CD14-positive monocyte (primary cell): ENCODE results near the gene ACACA. TPM values are rescaled to one million over a fixed set of nuclear protein-coding genes. Genes with fewer than 3 reads are reported as not detected.

Experiments
- DNase-seq, 3 donors: peaks; one replicate each; pipeline ENCODE4 v3.0.0-alpha.2; 2011 to 2022
- H2AFZ ChIP-seq: 2 replicates; pipeline ENCODE4 v1.6.0; 2012; ENCODE audit warnings: mild to moderate bottlenecking, low read depth, low read length, inconsistent platforms; ENCODE audit not compliant: insufficient read depth, poor library complexity, severe bottlenecking
- H3K27ac ChIP-seq, 2 donors: 1 replicate in 1 of 2; 2 replicates in 1 of 2; pipeline ENCODE4 v1.5.1; 2012 to 2013; ENCODE audit warnings: low read length in 2 of 2, control low read depth in 1 of 2, inconsistent platforms in 1 of 2, low read depth in 1 of 2, mild to moderate bottlenecking in 1 of 2
- H3K27me3 ChIP-seq, 2 donors: one replicate each; pipeline versions ENCODE4 v1.6.0 to v1.6.1; 2011 to 2013; ENCODE audit warnings: low read length in 2 of 2; ENCODE audit not compliant: control insufficient read depth in 2 of 2, insufficient read depth in 2 of 2
- H3K36me3 ChIP-seq, 2 donors: replicated peaks in 1 of 2; 1 replicate in 1 of 2; 2 replicates in 1 of 2; pipeline versions ENCODE4 v1.5.1 to v1.6.1; 2012 to 2013; ENCODE audit warnings: low read length in 2 of 2, control low read depth in 1 of 2, inconsistent platforms in 1 of 2, mild to moderate bottlenecking in 1 of 2; ENCODE audit not compliant: insufficient read depth in 2 of 2, control insufficient read depth in 1 of 2
- H3K4me1 ChIP-seq, 2 donors: 1 replicate in 1 of 2; 2 replicates in 1 of 2; pipeline versions ENCODE4 v1.5.1 to v1.6.1; 2012 to 2013; ENCODE audit warnings: low read length in 2 of 2, control low read depth in 1 of 2, inconsistent platforms in 1 of 2, mild to moderate bottlenecking in 1 of 2, moderate library complexity in 1 of 2; ENCODE audit not compliant: insufficient read depth in 2 of 2, control insufficient read depth in 1 of 2
- H3K4me2 ChIP-seq: replicated peaks from 2 replicates; pipeline ENCODE3; 2012; ENCODE audit warnings: low read length, moderate library complexity, mild to moderate bottlenecking; ENCODE audit not compliant: poor library complexity, severe bottlenecking; ENCODE audit errors: extremely low read depth
- H3K4me3 ChIP-seq, 3 experiments: fragments of 200-600 bp in 1 of 3; sonication (generic) in 1 of 3; replicated peaks in 1 of 3; 1 replicate in 2 of 3; 2 replicates in 1 of 3; pipeline ENCODE4 v1.5.1; 2011 to 2013; ENCODE audit warnings: low read length in 3 of 3, mild to moderate bottlenecking in 3 of 3, control low read depth in 2 of 3, low read depth in 2 of 3, inconsistent platforms in 1 of 3, moderate library complexity in 1 of 3
- H3K79me2 ChIP-seq: 2 replicates; pipeline ENCODE4 v1.6.0; 2012; ENCODE audit warnings: mild to moderate bottlenecking, control low read depth, inconsistent platforms, low read length, moderate library complexity; ENCODE audit not compliant: insufficient read depth
- H3K9ac ChIP-seq: 2 replicates; pipeline ENCODE4 v1.6.0; 2017; ENCODE audit warnings: low read length, mild to moderate bottlenecking; ENCODE audit not compliant: insufficient read depth, poor library complexity, severe bottlenecking
- H3K9me3 ChIP-seq, 2 donors: replicated peaks in 1 of 2; 1 replicate in 1 of 2; 2 replicates in 1 of 2; pipeline versions ENCODE4 v1.5.1 to v1.6.1; 2012 to 2013; ENCODE audit warnings: low read length in 2 of 2, control low read depth in 1 of 2; ENCODE audit not compliant: control insufficient read depth in 1 of 2, insufficient read depth in 1 of 2
- H4K20me1 ChIP-seq: 2 replicates; pipeline ENCODE4 v1.6.0; 2012; ENCODE audit warnings: mild to moderate bottlenecking, low read length, control low read depth, moderate library complexity; ENCODE audit not compliant: insufficient read depth
- H3K27ac Mint-ChIP-seq, 7 donors: one replicate each; pipeline ENCODE4 v1.8.0; 2020; ENCODE audit warnings: mild to moderate bottlenecking in 7 of 7, mixed read lengths in 7 of 7, moderate library complexity in 6 of 7, inconsistent platforms in 2 of 7
- H3K27me3 Mint-ChIP-seq, 3 donors: one replicate each; pipeline ENCODE4 v1.8.0; 2021 to 2022; ENCODE audit warnings: low read depth in 3 of 3, mild to moderate bottlenecking in 3 of 3, mixed read lengths in 3 of 3, moderate library complexity in 3 of 3, inconsistent platforms in 1 of 3
- H3K36me3 Mint-ChIP-seq, 2 donors: one replicate each; pipeline ENCODE4 v1.8.0; 2020; ENCODE audit warnings: mixed read lengths in 2 of 2, inconsistent platforms in 1 of 2, mild to moderate bottlenecking in 1 of 2
- H3K4me1 Mint-ChIP-seq: one replicate; pipeline ENCODE4 v1.8.0; 2020; ENCODE audit warnings: mild to moderate bottlenecking, mixed read lengths
- H3K4me3 Mint-ChIP-seq, 2 donors: one replicate each; pipeline ENCODE4 v1.8.0; 2020; ENCODE audit warnings: mild to moderate bottlenecking in 2 of 2, mixed read lengths in 2 of 2, moderate library complexity in 1 of 2
- H3K9me3 Mint-ChIP-seq, 7 donors: one replicate each; pipeline ENCODE4 v1.8.0; 2020 to 2022; ENCODE audit warnings: mixed read lengths in 7 of 7, mild to moderate bottlenecking in 6 of 7, moderate library complexity in 6 of 7, inconsistent platforms in 2 of 7
- CTCF ChIP-seq: fragments of 200-600 bp; IDR thresholded peaks from one replicate; pipeline ENCODE4 v1.8.0; 2022; ENCODE audit warnings: antibody characterized with exemption, mild to moderate bottlenecking
- WGBS: methylation state at CpG from one replicate; pipeline ENCODE4 v1.1.5; 2013; ENCODE audit warnings: missing lambda C conversion rate; ENCODE audit not compliant: insufficient coverage; 5-methylcytosine and 5-hydroxymethylcytosine counted together
- intact Hi-C, 2 donors: fragments of 100-400 bp; cut with micrococcal nuclease; formaldehyde crosslinking; loops; one replicate each; pipeline versions ENCODE4 v1.15.0 to v1.15.1; 2023
- polyA plus RNA-seq, 3 donors: library from polyadenylated mRNA; depleted of rRNA in 1 of 3; unstranded in 2 of 3; stranded (reverse) in 1 of 3; fragments of 300-500 nt in 2 of 3; fragments of >200 nt in 1 of 3; fragmentation: Illumina TruSeq in 2 of 3; gene quantifications; 1 replicate in 2 of 3; 2 replicates in 1 of 3; pipeline ENCODE4 v1.2.3, GENCODE V29; 2012 to 2021

ACACA gene
- polyA plus RNA-seq, 3 donors: 3.5 to 4.6 (median 3.8) TPM

DNA sequence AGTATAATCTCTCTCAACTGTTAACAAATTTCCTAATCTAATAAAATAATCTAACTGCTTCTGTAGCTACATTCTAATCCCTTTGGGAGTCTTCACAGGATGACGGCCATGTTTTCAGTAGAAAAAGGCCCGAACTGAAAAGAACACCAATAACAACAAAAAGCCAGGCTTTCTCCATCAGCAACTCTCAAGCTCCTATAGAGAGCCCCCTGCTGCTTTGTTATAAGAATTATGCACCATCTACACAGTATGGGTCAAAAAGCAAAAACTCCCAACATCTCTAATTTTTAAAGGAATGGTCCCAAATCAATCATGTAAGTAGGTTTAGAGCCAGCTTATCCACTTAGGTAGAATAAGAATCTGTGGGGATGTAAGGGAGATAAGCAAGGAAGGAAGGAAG, 194.5 kb downstream of the ACACA start:
- Histone ChIP-seq H3K4me3 (no peak overlapping the region), H3K4me1 (no peaks in the 10 kb centered on the region), H3K27me3 (no peaks in the 10 kb centered on the region), H3K9me3 (no peaks in the 10 kb centered on the region), H3K36me3 (peaks cover 0 to 22% of the 10 kb centered on the region in 2 donors), H2AFZ (no peak overlapping the region), H3K79me2 (no peaks in the 10 kb centered on the region), H3K9ac (no peak overlapping the region), H4K20me1 (no peaks in the 10 kb centered on the region), H3K4me2 (no peak overlapping the region), H3K27ac (no peak overlapping the region)
- TF ChIP-seq CTCF: no peak
- Mint-ChIP-seq H3K36me3 (peaks cover 12 to 28% of the 10 kb centered on the region in 2 donors), H3K27me3 (no peaks in the 10 kb centered on the region), H3K27ac (no peak overlapping the region), H3K4me1 (no peaks in the 10 kb centered on the region), H3K9me3 (no peaks in the 10 kb centered on the region), H3K4me3 (no peak overlapping the region)
- 100% methylated on average over 1 of the region's 2 CpGs for WGBS
- intact Hi-C loops: no loop called here
- DNase-seq: no peak

DNA sequence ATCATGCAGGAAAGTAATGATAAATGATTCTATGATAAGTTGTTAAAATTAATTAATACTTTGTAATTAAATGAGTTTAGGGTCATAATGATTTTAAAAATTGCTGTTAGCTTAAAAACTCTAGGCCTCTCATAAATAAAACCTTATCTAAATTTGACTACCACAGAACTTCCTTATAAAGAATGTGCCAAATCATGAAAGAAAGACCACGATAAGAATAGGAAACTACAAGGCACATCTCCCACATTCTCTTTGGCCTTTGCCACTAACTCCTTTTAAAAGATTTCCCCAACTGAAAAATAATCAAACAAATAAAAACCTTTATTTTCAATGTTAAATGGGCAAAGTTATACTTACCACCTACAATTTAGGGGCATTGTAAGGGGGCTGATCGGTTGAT, 195.5 kb downstream of the ACACA start:
- Histone ChIP-seq H3K4me3 (no peak overlapping the region), H3K27ac (no peak overlapping the region), H3K27me3 (no peaks in the 10 kb centered on the region), H2AFZ (no peak overlapping the region), H3K4me1 (no peaks in the 10 kb centered on the region), H3K9ac (no peak overlapping the region), H3K9me3 (no peaks in the 10 kb centered on the region), H3K4me2 (no peak overlapping the region), H3K36me3 (peaks cover 0 to 24% of the 10 kb centered on the region in 2 donors), H4K20me1 (no peaks in the 10 kb centered on the region), H3K79me2 (no peaks in the 10 kb centered on the region)
- no peak for DNase-seq
- intact Hi-C loops: no loop called here
- H3K27me3 Mint-ChIP-seq: no peaks in the 10 kb centered on the region
- H3K27ac Mint-ChIP-seq: no peak overlapping the region
- no peak for TF ChIP-seq CTCF
- peaks cover 17 to 26% of the 10 kb centered on the region in 2 donors for H3K36me3 Mint-ChIP-seq
- H3K4me3 Mint-ChIP-seq: no peak overlapping the region
- no peaks in the 10 kb centered on the region for H3K9me3 Mint-ChIP-seq
- H3K4me1 Mint-ChIP-seq: no peaks in the 10 kb centered on the region
- 0% methylated on average over 1 of the region's 2 CpGs for WGBS
